WTC11 (cell line): Measurements from ENCODE around the gene ARID3B. TPM values are rescaled to one million over a fixed set of nuclear protein-coding genes. Genes with fewer than 3 reads are reported as not detected.

Source experiments
- GTF2I ChIP-seq: fragments of 250-450 bp; sonication (Bioruptor Pico); conservative IDR thresholded peaks from 2 replicates; pipeline ENCODE4 v1.4.0; 2021; ENCODE audit warnings: mild to moderate bottlenecking
- JAZF1 ChIP-seq: fragments of 250-450 bp; sonication (Bioruptor Pico); IDR thresholded peaks from 2 replicates; pipeline ENCODE4 v1.9.0; 2021; ENCODE audit warnings: moderate library complexity, mild to moderate bottlenecking, inconsistent platforms
- MLX ChIP-seq: sonication (generic); formaldehyde crosslinking; IDR thresholded peaks from 2 replicates; pipeline ENCODE4 v1.8.1; 2023; ENCODE audit warnings: mild to moderate bottlenecking, missing genetic modification reagents, moderate library complexity
- SMAD3 ChIP-seq: sonication (generic); formaldehyde crosslinking; IDR thresholded peaks from 2 replicates; pipeline ENCODE4 v1.8.0; 2022; ENCODE audit warnings: missing genetic modification reagents, mild to moderate bottlenecking, borderline replicate concordance
- STAT6 ChIP-seq: sonication (generic); formaldehyde crosslinking; conservative IDR thresholded peaks from 2 replicates; pipeline ENCODE4 v1.8.1; 2023; ENCODE audit warnings: mild to moderate bottlenecking, low read depth, missing genetic modification reagents, moderate library complexity
- ZNF219 ChIP-seq: sonication (generic); formaldehyde crosslinking; IDR thresholded peaks from 2 replicates; pipeline ENCODE4 v1.8.0; 2023; ENCODE audit warnings: missing genetic modification reagents, mild to moderate bottlenecking, borderline replicate concordance
- ZNF317 ChIP-seq: sonication (generic); formaldehyde crosslinking; IDR thresholded peaks from 2 replicates; pipeline ENCODE4 v1.8.1; 2023; ENCODE audit warnings: low read depth, mild to moderate bottlenecking, moderate library complexity, missing genetic modification reagents, borderline replicate concordance
- ZNF425 ChIP-seq: fragments of 250-450 bp; sonication (Bioruptor Pico); conservative IDR thresholded peaks from 2 replicates; pipeline ENCODE4 v1.9.0; 2021; ENCODE audit warnings: mild to moderate bottlenecking
- total RNA-seq: library from RNA; stranded (reverse); gene quantifications from 3 replicates; pipeline ENCODE4 v1.2.3, GENCODE V29; 2021
- TF ChIP-seq, protein P1 (sequence below): fragments of 250-450 bp; sonication (Bioruptor Pico); IDR thresholded peaks from 2 replicates; pipeline ENCODE4 v1.8.0; 2021; ENCODE audit warnings: mild to moderate bottlenecking
- TF ChIP-seq, protein P2 (sequence below): sonication (generic); formaldehyde crosslinking; IDR thresholded peaks from 2 replicates; pipeline ENCODE4 v1.8.1; 2023; ENCODE audit warnings: mild to moderate bottlenecking, moderate library complexity, missing genetic modification reagents
- TF ChIP-seq, protein P3 (sequence below): fragments of 250-450 bp; sonication (Bioruptor Pico); IDR thresholded peaks from 2 replicates; pipeline ENCODE4 v1.9.0; 2021; ENCODE audit warnings: mild to moderate bottlenecking

ARID3B gene
- total RNA-seq, 1 experiment from 2014 or later = 133 TPM

DNA sequence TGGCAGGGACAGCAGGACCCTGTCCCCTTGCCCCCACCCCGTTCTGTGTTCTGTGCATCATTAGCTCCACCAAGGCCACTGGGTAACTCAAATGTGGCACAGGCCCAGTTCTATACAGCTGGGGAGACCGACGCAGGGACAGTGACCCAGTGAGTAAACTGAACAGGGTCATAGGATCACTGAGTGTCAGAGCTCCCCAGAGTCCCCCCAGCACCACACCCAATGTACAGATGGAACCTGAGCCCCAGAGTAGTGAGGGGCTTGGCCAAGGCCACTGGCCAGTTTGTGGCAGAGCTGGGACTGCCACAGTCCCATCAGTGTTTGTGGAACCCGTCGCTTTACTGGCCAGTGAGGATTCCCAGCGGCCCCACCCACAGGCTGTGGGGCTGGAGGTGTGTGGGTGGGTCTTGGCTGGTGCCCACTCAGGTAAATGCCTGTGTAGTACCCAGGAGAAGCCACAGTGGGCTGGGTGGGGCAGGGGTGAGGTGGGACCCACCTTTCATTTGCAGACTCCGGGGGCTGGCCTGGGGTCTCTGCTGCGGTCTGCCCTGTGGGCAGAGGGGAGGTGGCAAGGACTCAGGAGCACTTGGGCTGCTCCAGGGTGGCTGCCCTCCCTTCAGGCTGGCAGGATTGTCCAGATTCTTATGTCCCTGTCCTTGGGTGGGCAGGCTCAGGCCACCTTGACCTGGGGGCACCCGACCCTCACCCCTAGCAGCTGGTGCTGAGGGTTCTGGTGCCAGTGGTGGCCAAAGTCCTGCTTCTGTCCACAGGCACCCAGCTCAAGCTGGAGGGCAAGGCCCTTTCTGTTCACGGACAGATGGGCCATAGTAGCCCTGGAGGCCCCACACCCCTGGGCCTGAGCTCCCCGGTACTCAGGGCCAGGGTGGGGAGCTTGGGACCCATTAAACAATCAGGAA is 63.0 kb downstream of the ARID3B start (continued):
- TF ChIP-seq, protein P1, sequence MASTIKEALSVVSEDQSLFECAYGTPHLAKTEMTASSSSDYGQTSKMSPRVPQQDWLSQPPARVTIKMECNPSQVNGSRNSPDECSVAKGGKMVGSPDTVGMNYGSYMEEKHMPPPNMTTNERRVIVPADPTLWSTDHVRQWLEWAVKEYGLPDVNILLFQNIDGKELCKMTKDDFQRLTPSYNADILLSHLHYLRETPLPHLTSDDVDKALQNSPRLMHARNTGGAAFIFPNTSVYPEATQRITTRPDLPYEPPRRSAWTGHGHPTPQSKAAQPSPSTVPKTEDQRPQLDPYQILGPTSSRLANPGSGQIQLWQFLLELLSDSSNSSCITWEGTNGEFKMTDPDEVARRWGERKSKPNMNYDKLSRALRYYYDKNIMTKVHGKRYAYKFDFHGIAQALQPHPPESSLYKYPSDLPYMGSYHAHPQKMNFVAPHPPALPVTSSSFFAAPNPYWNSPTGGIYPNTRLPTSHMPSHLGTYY (CRISPR knock-in tag) = no peak
- TF ChIP-seq, protein P2, sequence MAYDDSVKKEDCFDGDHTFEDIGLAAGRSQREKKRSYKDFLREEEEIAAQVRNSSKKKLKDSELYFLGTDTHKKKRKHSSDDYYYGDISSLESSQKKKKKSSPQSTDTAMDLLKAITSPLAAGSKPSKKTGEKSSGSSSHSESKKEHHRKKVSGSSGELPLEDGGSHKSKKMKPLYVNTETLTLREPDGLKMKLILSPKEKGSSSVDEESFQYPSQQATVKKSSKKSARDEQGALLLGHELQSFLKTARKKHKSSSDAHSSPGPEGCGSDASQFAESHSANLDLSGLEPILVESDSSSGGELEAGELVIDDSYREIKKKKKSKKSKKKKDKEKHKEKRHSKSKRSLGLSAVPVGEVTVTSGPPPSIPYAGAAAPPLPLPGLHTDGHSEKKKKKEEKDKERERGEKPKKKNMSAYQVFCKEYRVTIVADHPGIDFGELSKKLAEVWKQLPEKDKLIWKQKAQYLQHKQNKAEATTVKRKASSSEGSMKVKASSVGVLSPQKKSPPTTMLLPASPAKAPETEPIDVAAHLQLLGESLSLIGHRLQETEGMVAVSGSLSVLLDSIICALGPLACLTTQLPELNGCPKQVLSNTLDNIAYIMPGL (CRISPR knock-in tag) = no peak
- TF ChIP-seq JAZF1 (no peak), SMAD3 (no peak), STAT6 (CRISPR knock-in tag) (no peak), MLX (CRISPR knock-in tag) (no peak), ZNF425 (no peak), ZNF317 (CRISPR knock-in tag) (no peak), GTF2I (no peak), ZNF219 (CRISPR knock-in tag) (no peak)
- TF ChIP-seq, protein P3, sequence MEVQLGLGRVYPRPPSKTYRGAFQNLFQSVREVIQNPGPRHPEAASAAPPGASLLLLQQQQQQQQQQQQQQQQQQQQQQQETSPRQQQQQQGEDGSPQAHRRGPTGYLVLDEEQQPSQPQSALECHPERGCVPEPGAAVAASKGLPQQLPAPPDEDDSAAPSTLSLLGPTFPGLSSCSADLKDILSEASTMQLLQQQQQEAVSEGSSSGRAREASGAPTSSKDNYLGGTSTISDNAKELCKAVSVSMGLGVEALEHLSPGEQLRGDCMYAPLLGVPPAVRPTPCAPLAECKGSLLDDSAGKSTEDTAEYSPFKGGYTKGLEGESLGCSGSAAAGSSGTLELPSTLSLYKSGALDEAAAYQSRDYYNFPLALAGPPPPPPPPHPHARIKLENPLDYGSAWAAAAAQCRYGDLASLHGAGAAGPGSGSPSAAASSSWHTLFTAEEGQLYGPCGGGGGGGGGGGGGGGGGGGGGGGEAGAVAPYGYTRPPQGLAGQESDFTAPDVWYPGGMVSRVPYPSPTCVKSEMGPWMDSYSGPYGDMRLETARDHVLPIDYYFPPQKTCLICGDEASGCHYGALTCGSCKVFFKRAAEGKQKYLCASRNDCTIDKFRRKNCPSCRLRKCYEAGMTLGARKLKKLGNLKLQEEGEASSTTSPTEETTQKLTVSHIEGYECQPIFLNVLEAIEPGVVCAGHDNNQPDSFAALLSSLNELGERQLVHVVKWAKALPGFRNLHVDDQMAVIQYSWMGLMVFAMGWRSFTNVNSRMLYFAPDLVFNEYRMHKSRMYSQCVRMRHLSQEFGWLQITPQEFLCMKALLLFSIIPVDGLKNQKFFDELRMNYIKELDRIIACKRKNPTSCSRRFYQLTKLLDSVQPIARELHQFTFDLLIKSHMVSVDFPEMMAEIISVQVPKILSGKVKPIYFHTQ (CRISPR knock-in tag) = no peak
